GM06990 (cell line): Measurements from ENCODE around the gene PPP1R12C.
"Not testable (repeated sequence)": the region's sequence is repeated elsewhere in the genome, so short reads cannot be mapped to it uniquely, and the experiment has no call there.

Experiments used
- DNase-seq: peaks from one replicate; pipeline ENCODE4 v3.0.0-alpha.2; 2011; ENCODE audit not compliant: insufficient read length; ENCODE audit errors: extremely low read depth
- H3K27me3 ChIP-seq: replicated peaks from 2 replicates; pipeline ENCODE4 v1.6.0; 2011; ENCODE audit warnings: low read length; ENCODE audit not compliant: control insufficient read depth, insufficient read depth
- H3K36me3 ChIP-seq: 2 replicates; pipeline ENCODE4 v1.5.1; 2011; ENCODE audit warnings: low read length; ENCODE audit not compliant: control insufficient read depth, insufficient read depth
- H3K4me3 ChIP-seq: replicated peaks from 2 replicates; pipeline ENCODE4 v1.5.1; 2011; ENCODE audit warnings: low read depth, mild to moderate bottlenecking, control low read depth, low read length
- CTCF ChIP-seq: IDR thresholded peaks from 2 replicates; pipeline ENCODE4 v1.5.1; 2011; ENCODE audit warnings: low read length, control low read depth, mild to moderate bottlenecking, inconsistent platforms; ENCODE audit not compliant: insufficient read depth, poor library complexity, severe bottlenecking

PPP1R12C gene

GRCh38 chr19:55156202-55157063 is 39.0 kb upstream of the PPP1R12C start:
- no peaks in the 10 kb centered on the region for H3K27me3 ChIP-seq
- no peak overlapping the region for H3K4me3 ChIP-seq
- DNase-seq = no peak
- TF ChIP-seq CTCF = no peak
- no peaks in the 10 kb centered on the region for H3K36me3 ChIP-seq

- not testable (repeated sequence) for H3K36me3 ChIP-seq, H3K4me3 ChIP-seq, DNase-seq, H3K27me3 ChIP-seq
Measured at GRCh38 chr19:55155784-55156183, 38.3 kb upstream of the PPP1R12C start.

- Histone ChIP-seq H3K36me3 (no peaks in the 10 kb centered on the region), H3K27me3 (no peaks in the 10 kb centered on the region), H3K4me3 (no peak overlapping the region)
- no peak for DNase-seq
- no peak for TF ChIP-seq CTCF
Measured at GRCh38 chr19:55153652-55154264, 36.3 kb upstream of the PPP1R12C start.

GRCh38 chr19:55152017-55152416 is 34.6 kb upstream of the PPP1R12C start:
- no peak for DNase-seq
- Histone ChIP-seq H3K27me3 (no peaks in the 10 kb centered on the region), H3K36me3 (no peaks in the 10 kb centered on the region), H3K4me3 (no peak overlapping the region)
- TF ChIP-seq CTCF = no peak

- Histone ChIP-seq H3K27me3 (no peaks in the 10 kb centered on the region), H3K36me3 (no peaks in the 10 kb centered on the region), H3K4me3 (no peak within 1 kb of the TSS)
- DNase-seq = no peak
- TF ChIP-seq CTCF = no peak
Measured at GRCh38 chr19:55149078-55150003, 31.9 kb upstream of the PPP1R12C start, which contains the start of gene TNNT1. TSS of gene TNNT1 (minus strand) at chr19:55149206. CDS start at chr19:55147157, 2,049 bp downstream.
